ENCODE data around the gene CBX4. TPM values are rescaled to one million over a fixed set of nuclear protein-coding genes. Genes with fewer than 3 reads are reported as not detected.

Gene CBX4
- total RNA-seq, 1 donor from 2014 or later, result 39.6 TPM

- peaks cover 26% of the 10 kb centered on the region for H3K4me1 Mint-ChIP-seq (ENCODE audit: unreplicated experiment)
- H3K27me3 Mint-ChIP-seq, result peaks cover 26% of the 10 kb centered on the region
- H3K9me3 Mint-ChIP-seq, result no peaks in the 10 kb centered on the region
- H3K4me3 Mint-ChIP-seq, result no peak overlapping the region
- no peak overlapping the region for H3K27ac Mint-ChIP-seq
- no peak for DNase-seq (ENCODE audit: extremely low spot score, unreplicated experiment)
- TF ChIP-seq CTCF (conservative IDR thresholded peaks at IDR 0.05), result no peak
- peaks cover 9% of the 10 kb centered on the region for H3K36me3 Mint-ChIP-seq
Observed at GRCh38 chr17:79830303-79830702, 8.9 kb downstream of the CBX4 start.

GRCh38 chr17:79829457-79829856, 9.8 kb downstream of the CBX4 start:
- H3K27me3 Mint-ChIP-seq, result peaks cover 21% of the 10 kb centered on the region

GRCh38 chr17:79829004-79829403, 10.2 kb downstream of the CBX4 start:
- no peak for TF ChIP-seq CTCF (conservative IDR thresholded peaks at IDR 0.05)
- Mint-ChIP-seq H3K4me1 (ENCODE audit: unreplicated experiment) (peaks cover 31% of the 10 kb centered on the region), H3K27me3 (peaks cover 23% of the 10 kb centered on the region), H3K9me3 (peaks cover 5% of the 10 kb centered on the region), H3K27ac (peak overlapping the region; percentile 26), H3K36me3 (peaks cover 6% of the 10 kb centered on the region), H3K4me3 (no peak overlapping the region)
- no peak for DNase-seq (ENCODE audit: extremely low spot score, unreplicated experiment)

More at GRCh38 chr17:79829457-79829856, 9.8 kb downstream of the CBX4 start:
- no peak for DNase-seq (ENCODE audit: extremely low spot score, unreplicated experiment)
- peaks cover 29% of the 10 kb centered on the region for H3K4me1 Mint-ChIP-seq (ENCODE audit: unreplicated experiment)
- H3K4me3 Mint-ChIP-seq, result no peak overlapping the region
- no peak overlapping the region for H3K27ac Mint-ChIP-seq
- TF ChIP-seq CTCF (conservative IDR thresholded peaks at IDR 0.05), result no peak
- peaks cover 3% of the 10 kb centered on the region for H3K9me3 Mint-ChIP-seq
- H3K36me3 Mint-ChIP-seq, result peaks cover 6% of the 10 kb centered on the region

- Mint-ChIP-seq H3K27me3 (peaks cover 26% of the 10 kb centered on the region), H3K4me3 (peak overlapping the region; percentile 17), H3K4me1 (ENCODE audit: unreplicated experiment) (peaks cover 25% of the 10 kb centered on the region), H3K36me3 (no peaks in the 10 kb centered on the region), H3K27ac (no peak overlapping the region), H3K9me3 (peaks cover 5% of the 10 kb centered on the region)
- DNase-seq (ENCODE audit: extremely low spot score, unreplicated experiment), result no peak
- no peak for TF ChIP-seq CTCF (conservative IDR thresholded peaks at IDR 0.05)
Observed at GRCh38 chr17:79826841-79827578, 12.2 kb downstream of the CBX4 start.

GRCh38 chr17:79826204-79826680, 13.0 kb downstream of the CBX4 start:
- peaks cover 28% of the 10 kb centered on the region for H3K27me3 Mint-ChIP-seq
- no peak for DNase-seq (ENCODE audit: extremely low spot score, unreplicated experiment)
- H3K4me1 Mint-ChIP-seq (ENCODE audit: unreplicated experiment), result peaks cover 25% of the 10 kb centered on the region
- peaks cover 5% of the 10 kb centered on the region for H3K9me3 Mint-ChIP-seq
- H3K27ac Mint-ChIP-seq, result no peak overlapping the region
- peak overlapping the region; percentile 17 for H3K4me3 Mint-ChIP-seq
- no peak for TF ChIP-seq CTCF (conservative IDR thresholded peaks at IDR 0.05)
- H3K36me3 Mint-ChIP-seq, result no peaks in the 10 kb centered on the region

Measured in type B pancreatic cell (in vitro differentiated cells).